ENCODE data around the gene CFL1. TPM values are rescaled to one million over a fixed set of nuclear protein-coding genes. Genes with fewer than 3 reads are reported as not detected.

Gene CFL1
- total and polyA plus RNA-seq, 8 donors: 389 to 1,430 (median 667) TPM

GRCh38 chr11:65873318-65874156, 15.6 kb upstream of the CFL1 start:
- peak; percentile 97 to 98 for DNase-seq
- H3K4me3 ChIP-seq: peak overlapping the region; percentile 60 to 63 (median 62)
- intact Hi-C loops (cut with DNase I; ENCODE audit: low total_unique reads): no loop called here
- H3K9me3 ChIP-seq: no peaks in the 10 kb centered on the region
- H3K27ac ChIP-seq: peak overlapping the region; percentile 77 to 91 (median 87)
- H3K36me3 ChIP-seq: peaks cover 0 to 22% (median 12%) of the 10 kb centered on the region in 4 donors
- peaks cover 34 to 42% (median 39%) of the 10 kb centered on the region in 4 donors for H3K4me1 ChIP-seq
- no peaks in the 10 kb centered on the region for H3K27me3 ChIP-seq
- peak; percentile 7 for TF ChIP-seq EP300 (IDR thresholded peaks at IDR 0.05)
- no peak for TF ChIP-seq POLR2A (IDR thresholded peaks at IDR 0.05)
- peak; percentile 79 to 96 (median 93) for TF ChIP-seq POLR2AphosphoS5 (IDR thresholded peaks at IDR 0.05)
- TF ChIP-seq CTCF (IDR thresholded peaks at IDR 0.05): no peak
- WGBS, 5 donors: 7 to 13% (median 7%) methylated on average over 29 to 54 of the region's 54 CpGs

- peak in 1 of 2 donors; percentile 88 for DNase-seq
- intact Hi-C loops (cut with DNase I; ENCODE audit: low total_unique reads): no loop called here
- WGBS, 5 donors: 1 to 2% (median 1%) methylated on average over 8 to 69 of the region's 69 CpGs
- TF ChIP-seq CTCF (IDR thresholded peaks at IDR 0.05): no peak
- no peak for TF ChIP-seq POLR2A (IDR thresholded peaks at IDR 0.05)
- TF ChIP-seq EP300 (IDR thresholded peaks at IDR 0.05): no peak
- no peak for TF ChIP-seq POLR2AphosphoS5 (IDR thresholded peaks at IDR 0.05)
- H3K4me3 ChIP-seq: peak within 1 kb of the TSS; percentile 60 to 63 (median 62)
- peaks cover 0 to 30% (median 19%) of the 10 kb centered on the region in 4 donors for H3K36me3 ChIP-seq
- no peaks in the 10 kb centered on the region for H3K27me3 ChIP-seq
- peak within 1 kb of the TSS; percentile 78 to 91 (median 87) for H3K27ac ChIP-seq
- H3K4me1 ChIP-seq: peaks cover 34 to 47% (median 39%) of the 10 kb centered on the region in 4 donors
- H3K9me3 ChIP-seq: no peaks in the 10 kb centered on the region
Measured at GRCh38 chr11:65872586-65873317, 14.8 kb upstream of the CFL1 start, which contains the start of gene EFEMP2. EFEMP2 (minus strand) TSS chr11:65872800; CDS start chr11:65872354, 446 bp downstream.

GRCh38 chr11:65871811-65872548, 14.0 kb upstream of the CFL1 start:
- 29 to 51% (median 47%) methylated on average over 10 to 26 of the region's 26 CpGs for WGBS, 5 donors
- intact Hi-C loops (cut with DNase I; ENCODE audit: low total_unique reads): no loop called here

More at GRCh38 chr11:65871811-65872548, 14.0 kb upstream of the CFL1 start:
- H3K9me3 ChIP-seq: no peaks in the 10 kb centered on the region
- peak overlapping the region; percentile 48 to 91 (median 87) for H3K27ac ChIP-seq
- H3K4me1 ChIP-seq: peaks cover 34 to 55% (median 41%) of the 10 kb centered on the region in 4 donors
- peaks cover 0 to 38% (median 26%) of the 10 kb centered on the region in 4 donors for H3K36me3 ChIP-seq
- H3K4me3 ChIP-seq: peak overlapping the region; percentile 60 to 63 (median 62)
- TF ChIP-seq POLR2AphosphoS5 (IDR thresholded peaks at IDR 0.05) (no peak), EP300 (IDR thresholded peaks at IDR 0.05) (no peak), POLR2A (IDR thresholded peaks at IDR 0.05) (no peak), CTCF (IDR thresholded peaks at IDR 0.05) (no peak)
- peak in 1 of 2 donors; percentile 55 for DNase-seq
- no peaks in the 10 kb centered on the region for H3K27me3 ChIP-seq
